ENCODE data around the gene IDUA. TPM values are rescaled to one million over a fixed set of nuclear protein-coding genes. Genes with fewer than 3 reads are reported as not detected.

IDUA gene
- total and polyA plus RNA-seq, 7 donors: 1.2 to 15.2 (median 7.3) TPM

DNA sequence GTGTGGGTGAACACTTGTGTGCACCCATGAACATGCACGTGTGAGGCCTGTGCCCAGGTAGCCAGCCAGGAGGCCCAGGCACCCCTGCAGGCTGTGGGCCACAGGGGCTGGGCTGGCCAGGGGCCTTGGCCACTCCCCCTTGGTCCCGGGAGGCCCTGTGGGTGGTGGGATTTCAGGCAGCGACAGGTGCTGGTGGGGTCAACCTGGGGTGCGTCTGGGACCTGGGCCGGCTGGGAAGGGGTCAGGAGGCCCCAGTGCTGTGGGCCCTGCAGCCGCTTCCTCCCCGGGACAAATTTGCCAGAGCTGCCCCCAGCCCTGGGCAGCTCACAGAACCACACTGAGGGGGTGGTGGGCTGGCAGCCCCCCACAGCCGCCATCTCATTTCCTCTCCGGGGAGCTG, 32.5 kb downstream of the IDUA start:
- Histone ChIP-seq H3K4me3 (no peak overlapping the region), H3K27ac (no peak overlapping the region), H3K27me3 (no peaks in the 10 kb centered on the region), H3K9me3 (no peaks in the 10 kb centered on the region), H3K4me1 (no peaks in the 10 kb centered on the region), H3K36me3 (peaks cover 0 to 2% (median 0%) of the 10 kb centered on the region in 4 donors)
- intact Hi-C loops (cut with DNase I): no loop called here
- no peak for DNase-seq
- 72 to 74% methylated on average over 9 of the region's 9 CpGs for WGBS, 2 donors
- TF ChIP-seq CTCF (IDR thresholded peaks at IDR 0.05) (no peak), EP300 (IDR thresholded peaks at IDR 0.05) (no peak), POLR2A (IDR thresholded peaks at IDR 0.05) (no peak), POLR2AphosphoS5 (IDR thresholded peaks at IDR 0.05) (no peak)

DNA sequence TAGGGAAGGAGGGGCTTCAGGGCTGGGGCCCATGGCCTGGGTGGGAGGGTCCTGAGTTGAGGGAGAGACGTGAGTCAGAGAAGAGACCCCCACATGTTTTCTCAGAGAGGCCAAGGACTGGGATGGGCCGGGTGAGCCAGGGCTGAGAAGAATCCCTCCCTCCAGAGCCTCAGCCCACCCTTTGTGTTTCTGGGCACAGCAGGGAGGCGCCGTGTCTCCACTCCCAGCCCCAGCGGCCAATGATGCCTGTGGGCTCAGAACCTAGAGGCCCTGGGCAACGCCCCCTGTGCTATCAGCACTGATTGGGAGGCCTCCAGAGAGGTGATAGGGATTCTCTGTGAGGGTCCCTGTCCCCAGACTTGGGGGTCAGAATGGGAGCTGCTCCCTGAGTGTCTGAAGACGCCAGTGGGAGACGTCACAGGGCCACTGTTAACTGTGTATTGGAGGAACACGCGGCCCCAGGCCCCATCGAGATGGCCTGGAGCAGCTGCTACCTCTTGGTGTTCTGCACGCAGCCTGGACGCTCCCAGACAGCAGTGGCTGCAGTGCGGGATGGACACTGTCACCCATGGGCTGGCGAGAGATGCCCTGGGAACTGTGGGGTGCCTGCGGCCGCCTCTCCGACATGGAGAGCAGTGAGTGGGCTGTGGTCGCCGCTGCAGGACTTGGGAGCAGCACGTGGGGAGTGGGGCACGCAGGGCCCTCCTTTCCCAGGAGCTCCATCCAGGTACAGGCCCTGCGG, 33.1 kb downstream of the IDUA start:
- intact Hi-C loops (cut with DNase I): no loop called here
- WGBS, 2 donors: 80 to 90% methylated on average over 23 of the region's 23 CpGs
- TF ChIP-seq CTCF (IDR thresholded peaks at IDR 0.05) (no peak), POLR2A (IDR thresholded peaks at IDR 0.05) (no peak), EP300 (IDR thresholded peaks at IDR 0.05) (no peak), POLR2AphosphoS5 (IDR thresholded peaks at IDR 0.05) (no peak)
- Histone ChIP-seq H3K9me3 (no peaks in the 10 kb centered on the region), H3K27me3 (no peaks in the 10 kb centered on the region), H3K36me3 (peaks cover 0 to 8% (median 1%) of the 10 kb centered on the region in 4 donors), H3K4me1 (no peaks in the 10 kb centered on the region), H3K27ac (no peak overlapping the region), H3K4me3 (no peak overlapping the region)
- DNase-seq: no peak

GRCh38 chr4:1021386-1022050, 34.7 kb downstream of the IDUA start:
- H3K27ac ChIP-seq: no peak overlapping the region
- 66 to 74% methylated on average over 19 of the region's 19 CpGs for WGBS, 2 donors
- H3K4me1 ChIP-seq: no peaks in the 10 kb centered on the region
- no peak overlapping the region for H3K4me3 ChIP-seq
- peaks cover 0 to 11% (median 1%) of the 10 kb centered on the region in 4 donors for H3K36me3 ChIP-seq
- H3K27me3 ChIP-seq: no peaks in the 10 kb centered on the region
- intact Hi-C loops (cut with DNase I): no loop called here
- no peak for TF ChIP-seq CTCF (IDR thresholded peaks at IDR 0.05)
- TF ChIP-seq EP300 (IDR thresholded peaks at IDR 0.05): no peak
- TF ChIP-seq POLR2AphosphoS5 (IDR thresholded peaks at IDR 0.05): no peak
- H3K9me3 ChIP-seq: no peaks in the 10 kb centered on the region
- DNase-seq: no peak

DNA sequence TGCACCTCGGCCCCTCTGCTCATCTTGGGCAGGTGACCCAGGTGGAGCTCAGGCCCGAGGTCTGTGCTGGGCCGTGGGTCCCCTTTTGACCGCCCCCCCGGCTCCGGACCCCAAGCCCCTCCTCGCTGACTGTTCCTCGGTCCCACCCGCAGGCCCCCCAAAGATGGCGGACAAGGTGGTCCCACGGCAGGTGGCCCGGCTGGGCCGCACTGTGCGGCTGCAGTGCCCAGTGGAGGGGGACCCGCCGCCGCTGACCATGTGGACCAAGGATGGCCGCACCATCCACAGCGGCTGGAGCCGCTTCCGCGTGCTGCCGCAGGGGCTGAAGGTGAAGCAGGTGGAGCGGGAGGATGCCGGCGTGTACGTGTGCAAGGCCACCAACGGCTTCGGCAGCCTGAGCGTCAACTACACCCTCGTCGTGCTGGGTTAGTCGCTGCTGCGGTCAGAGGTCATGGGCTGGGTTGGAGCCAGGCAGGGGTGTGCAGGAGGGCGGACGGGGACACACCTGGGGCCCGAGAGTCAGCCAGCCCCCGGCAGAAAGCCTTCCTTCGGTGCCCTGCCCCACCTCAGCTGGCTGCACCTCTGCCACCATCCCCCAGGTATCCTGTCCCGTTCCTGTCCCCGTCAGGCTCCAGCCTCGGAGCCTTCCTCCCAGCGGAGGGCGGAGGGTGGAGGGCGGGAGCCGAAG, 35.4 kb downstream of the IDUA start:
- Histone ChIP-seq H3K4me3 (no peak overlapping the region), H3K27me3 (no peaks in the 10 kb centered on the region), H3K27ac (no peak overlapping the region), H3K9me3 (no peaks in the 10 kb centered on the region), H3K4me1 (no peaks in the 10 kb centered on the region), H3K36me3 (peaks cover 0 to 11% (median 1%) of the 10 kb centered on the region in 4 donors)
- 26 to 82% methylated on average over 46 of the region's 46 CpGs for WGBS, 2 donors
- DNase-seq: no peak
- TF ChIP-seq POLR2AphosphoS5 (IDR thresholded peaks at IDR 0.05) (no peak), POLR2A (IDR thresholded peaks at IDR 0.05) (no peak), EP300 (IDR thresholded peaks at IDR 0.05) (no peak), CTCF (IDR thresholded peaks at IDR 0.05) (no peak)
- intact Hi-C loops (cut with DNase I): no loop called here
